Right lobe of liver (tissue), 6 donors: ENCODE data around the gene COX6B1. TPM values are rescaled to one million over a fixed set of nuclear protein-coding genes. Genes with fewer than 3 reads are reported as not detected.
"Not testable (repeated sequence)": the region's sequence is repeated elsewhere in the genome, so short reads cannot be mapped to it uniquely, and the experiment has no call there.

ENCODE experiments used
- ATAC-seq, 4 donors: fragments of 200-7000 bp; cut with Tn5 transposase; one replicate each; pipeline ENCODE4 v1.9.1; 2020; ENCODE audit warnings: mild to moderate bottlenecking in 4 of 4, moderate library complexity in 4 of 4
- DNase-seq, 3 donors: peaks; one replicate each; pipeline ENCODE4 v3.0.0-alpha.2; 2020
- H3K27ac ChIP-seq, 3 donors: fragments of 200-600 bp; one replicate each; pipeline ENCODE4 v1.8.0; 2022
- H3K27me3 ChIP-seq, 2 donors: fragments of 200-600 bp; one replicate each; pipeline ENCODE4 v1.8.0; 2022
- H3K36me3 ChIP-seq, 4 donors: fragments of 200-600 bp; sonication (generic) in 1 of 4; one replicate each; pipeline versions ENCODE4 v1.5.1 to v1.8.0; 2017 to 2022; ENCODE audit warnings: control low read depth in 1 of 4
- H3K4me1 ChIP-seq, 4 donors: fragments of 200-600 bp; sonication (generic) in 1 of 4; one replicate each; pipeline versions ENCODE4 v1.5.1 to v1.8.0; 2017 to 2022; ENCODE audit warnings: control low read depth in 1 of 4
- H3K4me3 ChIP-seq, 3 donors: fragments of 200-600 bp; one replicate each; pipeline ENCODE4 v1.8.0; 2022
- H3K9me3 ChIP-seq, 4 donors: fragments of 200-600 bp; sonication (generic) in 1 of 4; one replicate each; pipeline versions ENCODE4 v1.5.1 to v1.8.0; 2017 to 2022; ENCODE audit warnings: control low read depth in 1 of 4
- CTCF ChIP-seq, 4 donors: fragments of 200-600 bp in 3 of 4; fragments of 450-650 bp in 1 of 4; IDR thresholded peaks; one replicate each; pipeline versions ENCODE4 v1.5.1 to v1.8.0; 2016 to 2022; ENCODE audit warnings: antibody characterized with exemption in 4 of 4, mild to moderate bottlenecking in 2 of 4
- POLR2A ChIP-seq: fragments of 450-650 bp; IDR thresholded peaks from one replicate; pipeline ENCODE4 v1.6.1; 2017; ENCODE audit warnings: antibody characterized with exemption, mild to moderate bottlenecking
- WGBS: methylation state at CpG from one replicate; pipeline ENCODE4 v1.1.6; 2018; ENCODE audit warnings: low coverage, low lambda C conversion rate; ENCODE audit not compliant: insufficient coverage; ENCODE audit errors: missing lambda C conversion rate; 5-methylcytosine and 5-hydroxymethylcytosine counted together
- intact Hi-C, 2 donors: fragments of 100-400 bp; cut with DNase I; formaldehyde crosslinking; loops; one replicate each; pipeline versions ENCODE4 v1.11.2 to v1.14.1; 2022
- total RNA-seq, 6 experiments: library from RNA; depleted of rRNA in 2 of 6; stranded (reverse); fragments of >200 nt in 2 of 6; fragmentation: NEBNext Ultra II Directional in 3 of 6; extraction: Animal tissue kit (Norgen Biotek cat#: 25700) in 3 of 6; gene quantifications; one replicate each; pipeline versions ENCODE4 v1.1.0 to v1.2.4, GENCODE V29; 2016 to 2023
- donor health status: DM: no; HTN: yes; CAD: no.
- donor health status: DM: no; HTN: no; CAD: no.
- donor health status: DM: no; HTN: no; CAD: no.
- donor health status: DM: no; HTN: yes; CAD: no.
- donor health status: DM: no; HTN: yes; CAD: no.

COX6B1 gene
- total RNA-seq, 6 experiments from 2014 or later: 189 to 697 (median 228) TPM

- 4% methylated on average over 24 of the region's 39 CpGs for WGBS
- no peaks in the 10 kb centered on the region for H3K27me3 ChIP-seq
- peak in 2 of 3 donors; percentile 55 to 64 for DNase-seq
- H3K4me3 ChIP-seq: peak overlapping the region in 2 of 3 donors; percentile 3 to 19
- ATAC-seq: peak; percentile 67 to 89 (median 70)
- intact Hi-C loops: no loop called here
- H3K9me3 ChIP-seq: no peaks in the 10 kb centered on the region
- peaks cover 0 to 5% (median 0%) of the 10 kb centered on the region in 4 donors for H3K4me1 ChIP-seq
- H3K36me3 ChIP-seq: no peaks in the 10 kb centered on the region
- H3K27ac ChIP-seq: no peak overlapping the region
- TF ChIP-seq POLR2A: no peak
- no peak for TF ChIP-seq CTCF (IDR thresholded peaks at IDR 0.05)
Measured at GRCh38 chr19:35673121-35673804, 25.1 kb downstream of the COX6B1 start.

GRCh38 chr19:35675589-35676140, 27.5 kb downstream of the COX6B1 start:
- 76% methylated on average over 6 of the region's 15 CpGs for WGBS
- no peaks in the 10 kb centered on the region for H3K27me3 ChIP-seq

GRCh38 chr19:35689836-35690235, 41.7 kb downstream of the COX6B1 start:
- TF ChIP-seq POLR2A: no peak
- TF ChIP-seq CTCF (IDR thresholded peaks at IDR 0.05): no peak
- no peak for DNase-seq

More at GRCh38 chr19:35675589-35676140, 27.5 kb downstream of the COX6B1 start:
- TF ChIP-seq POLR2A (no peak), CTCF (IDR thresholded peaks at IDR 0.05) (no peak)
- Histone ChIP-seq H3K4me3 (no peak overlapping the region), H3K9me3 (no peaks in the 10 kb centered on the region), H3K27ac (no peak overlapping the region), H3K36me3 (no peaks in the 10 kb centered on the region), H3K4me1 (peaks cover 0 to 5% (median 0%) of the 10 kb centered on the region in 4 donors)
- intact Hi-C loops: no loop called here
- ATAC-seq (no peak), DNase-seq (no peak)

GRCh38 chr19:35691106-35691505, 43.0 kb downstream of the COX6B1 start:
- not testable (repeated sequence) for H3K4me3 ChIP-seq, H3K27ac ChIP-seq, H3K4me1 ChIP-seq, H3K27me3 ChIP-seq, ATAC-seq, H3K36me3 ChIP-seq, H3K9me3 ChIP-seq, DNase-seq
- no CpG with 5 or more reads among the region's 37 CpGs for WGBS
- intact Hi-C loops: loop anchor here (10.0 kb wide), 2 partner anchors 134 to 144 kb away; no protein-coding TSS in a partner anchor

More at GRCh38 chr19:35689836-35690235, 41.7 kb downstream of the COX6B1 start:
- Histone ChIP-seq H3K4me1 (no peaks in the 10 kb centered on the region), H3K4me3 (no peak overlapping the region), H3K27ac (no peak overlapping the region), H3K9me3 (no peaks in the 10 kb centered on the region), H3K27me3 (no peaks in the 10 kb centered on the region), H3K36me3 (no peaks in the 10 kb centered on the region)
- WGBS: 56% methylated on average over 2 of the region's 4 CpGs
- no peak for ATAC-seq
- intact Hi-C loops: loop anchor here (10.0 kb wide), 2 partner anchors 135 to 145 kb away; no protein-coding TSS in a partner anchor

- Histone ChIP-seq H3K9me3 (no peaks in the 10 kb centered on the region), H3K27ac (no peak overlapping the region), H3K27me3 (no peaks in the 10 kb centered on the region), H3K36me3 (no peaks in the 10 kb centered on the region), H3K4me3 (no peak overlapping the region), H3K4me1 (no peaks in the 10 kb centered on the region)
- ATAC-seq: no peak
- intact Hi-C loops: loop anchor here (10.0 kb wide), 2 partner anchors 133 to 143 kb away; no protein-coding TSS in a partner anchor
- no peak for TF ChIP-seq POLR2A
- WGBS: 44% methylated on average over 5 of the region's 11 CpGs
- no peak for DNase-seq
Measured at GRCh38 chr19:35692010-35692409, 43.9 kb downstream of the COX6B1 start.
